NCI-H82 treated with DMSO at 0.1 percent for 48 hours (cell line): ENCODE measurements around the gene ADAM12.
"Not testable (repeated sequence)": the region's sequence is repeated elsewhere in the genome, so short reads cannot be mapped to it uniquely, and the experiment has no call there.

Source experiments
- DNase-seq: peaks from one replicate; lab custom pipeline; 2025; ENCODE audit not compliant: unreplicated experiment; lab: John Stamatoyannopoulos, UW

The ADAM12 gene

DNA sequence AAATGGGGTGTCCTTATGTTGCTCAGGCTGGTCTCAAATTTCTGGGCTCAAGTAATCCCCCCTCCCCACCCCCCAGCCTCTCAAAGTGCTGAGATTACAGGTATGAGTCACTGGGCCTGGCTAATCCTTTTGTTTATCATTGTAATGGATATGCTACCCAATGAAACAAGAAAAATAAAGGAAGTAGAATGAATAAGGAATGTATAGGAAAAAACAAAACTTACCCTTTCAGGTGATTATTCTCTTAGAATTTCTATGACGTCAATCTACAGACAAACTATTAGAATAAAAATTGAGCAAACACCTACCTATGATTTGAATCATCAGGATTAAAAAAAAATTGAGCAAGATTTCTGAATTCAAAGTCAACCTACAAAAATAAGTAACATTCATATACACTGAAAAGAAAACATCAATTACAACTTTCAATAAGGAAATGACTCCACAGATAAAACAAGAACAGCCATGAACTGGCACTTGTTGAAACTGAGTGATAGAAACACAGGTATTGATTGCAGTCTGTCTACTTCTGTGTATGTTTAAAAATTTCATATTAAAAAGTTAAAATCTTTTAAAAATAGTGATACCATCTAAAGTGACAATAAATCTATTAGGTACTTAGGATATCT is 12.2 kb downstream of the ADAM12 start:
- DNase-seq, result no peak

DNA sequence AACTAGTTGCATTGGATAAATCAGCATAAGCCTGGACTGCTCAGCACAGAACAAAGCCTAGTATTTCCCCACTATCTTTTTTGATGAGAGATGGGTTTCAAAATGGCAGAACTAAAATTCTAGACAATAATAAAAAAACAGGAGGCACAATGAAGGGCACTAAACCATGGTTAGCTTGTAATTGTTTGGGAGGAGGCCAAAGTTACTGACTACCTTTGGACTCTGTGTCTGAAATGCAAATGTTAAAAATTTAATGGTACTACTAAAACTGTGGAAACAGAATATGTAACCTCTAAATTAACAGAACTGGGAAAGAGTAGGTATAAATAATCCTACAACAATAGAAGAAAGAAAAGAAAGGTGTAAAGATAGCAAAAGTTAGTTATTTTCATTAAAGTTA is 13.0 kb downstream of the ADAM12 start:
- no peak for DNase-seq

DNA sequence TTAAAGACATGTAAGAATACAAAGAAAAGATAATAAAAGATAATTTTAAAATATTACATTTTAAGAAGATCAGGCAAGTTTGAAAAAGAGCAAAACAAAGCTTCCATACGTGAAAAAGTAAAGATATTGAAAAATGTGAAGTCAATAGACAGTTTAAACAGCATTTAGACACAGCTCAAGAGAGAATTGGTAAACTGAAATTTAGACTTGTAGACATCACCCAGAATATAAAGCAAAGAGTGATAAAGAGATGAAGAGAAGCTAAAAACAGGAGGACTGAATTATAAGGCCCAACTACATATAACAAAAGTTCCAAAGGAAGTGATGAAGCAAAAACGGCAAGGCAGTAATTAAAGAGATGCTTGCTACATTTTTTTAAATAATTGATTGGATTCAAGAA is 13.8 kb downstream of the ADAM12 start:
- DNase-seq, result no peak

DNA sequence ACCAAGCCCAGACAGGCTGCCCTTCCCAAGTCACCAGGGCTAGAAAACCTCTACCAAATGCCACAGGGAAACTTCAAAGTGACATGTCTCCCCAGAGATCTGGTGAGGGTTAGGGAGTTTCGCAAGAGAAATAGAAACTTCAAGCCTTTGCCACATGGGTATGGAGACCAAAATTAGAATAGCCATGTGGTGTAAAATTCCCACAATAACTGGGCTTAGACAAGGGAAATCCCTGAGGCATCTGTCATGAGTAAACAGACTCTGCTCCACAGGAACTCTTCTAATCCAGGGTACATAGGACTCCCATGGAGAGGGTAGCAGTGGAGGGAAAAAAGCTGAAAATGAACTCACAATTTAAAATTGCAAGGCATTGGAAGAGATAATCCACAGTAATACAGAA is 14.3 kb downstream of the ADAM12 start:
- DNase-seq, result peak; percentile 37

DNA sequence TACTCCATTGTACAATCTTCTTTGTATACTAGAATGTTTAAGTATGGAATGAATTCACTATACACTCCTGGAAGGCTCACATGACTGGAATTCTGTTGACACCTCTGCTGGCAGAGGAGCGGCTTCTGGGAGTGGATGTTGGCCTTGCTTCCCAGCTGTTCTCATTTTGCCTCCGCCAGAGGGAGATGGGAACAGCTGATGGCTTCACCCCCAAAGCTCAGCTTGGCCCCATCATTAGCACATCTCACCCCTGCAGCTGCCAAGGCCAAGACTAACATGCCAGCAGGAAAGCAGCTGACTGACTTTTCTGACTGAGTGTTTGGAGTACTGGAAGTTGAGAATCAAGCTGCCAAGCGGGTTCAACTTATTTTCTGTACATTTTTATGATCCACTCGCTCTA is 15.1 kb downstream of the ADAM12 start:
- DNase-seq, result no peak

DNA sequence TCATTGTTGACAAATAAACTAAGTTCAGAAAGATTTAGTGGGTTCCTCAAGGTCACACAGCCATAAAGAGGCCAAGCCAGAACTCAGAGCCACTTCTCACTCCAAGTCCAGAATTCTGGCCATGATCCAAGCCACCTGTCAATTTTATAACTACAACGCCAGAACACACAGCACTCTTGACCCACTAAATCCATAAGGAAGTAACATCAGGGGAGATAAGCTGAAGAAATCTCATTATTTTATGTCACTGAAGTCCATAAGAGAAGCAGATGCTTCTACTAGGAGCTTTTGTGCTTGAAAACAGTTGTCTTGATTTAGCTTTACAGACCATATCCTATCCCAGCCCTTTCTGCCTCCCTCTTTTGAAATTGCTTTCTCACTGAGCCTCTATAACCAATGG is 15.9 kb downstream of the ADAM12 start:
- DNase-seq, result peak; percentile 93

DNA sequence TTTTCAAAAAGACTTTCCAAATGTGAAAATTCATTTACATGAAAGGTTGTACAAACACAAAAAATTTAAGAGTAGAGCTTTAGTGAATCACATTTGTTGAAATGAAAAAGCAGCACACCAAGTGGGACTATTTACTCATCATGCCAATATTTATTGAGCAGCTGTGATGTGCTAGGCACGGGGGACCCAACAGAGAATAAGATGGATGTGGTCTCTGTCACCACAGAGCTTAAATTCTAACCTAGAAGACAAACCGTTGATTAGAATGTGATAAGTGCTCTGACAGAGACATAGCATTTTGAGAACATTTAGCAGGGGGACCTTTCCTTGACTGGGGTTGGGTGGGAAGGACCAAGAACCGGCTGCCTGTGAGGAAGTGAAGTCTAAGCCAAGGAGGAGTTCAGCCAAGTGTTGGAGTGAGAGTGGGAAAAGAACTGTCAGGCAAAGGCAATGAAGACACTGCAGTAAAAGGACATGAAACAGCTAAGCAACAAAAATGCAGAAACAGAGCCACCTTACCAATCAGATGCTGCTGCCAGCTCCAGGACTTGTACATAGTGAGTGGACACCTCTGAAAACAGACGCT is 19.1 kb downstream of the ADAM12 start:
- DNase-seq, result no peak

DNA sequence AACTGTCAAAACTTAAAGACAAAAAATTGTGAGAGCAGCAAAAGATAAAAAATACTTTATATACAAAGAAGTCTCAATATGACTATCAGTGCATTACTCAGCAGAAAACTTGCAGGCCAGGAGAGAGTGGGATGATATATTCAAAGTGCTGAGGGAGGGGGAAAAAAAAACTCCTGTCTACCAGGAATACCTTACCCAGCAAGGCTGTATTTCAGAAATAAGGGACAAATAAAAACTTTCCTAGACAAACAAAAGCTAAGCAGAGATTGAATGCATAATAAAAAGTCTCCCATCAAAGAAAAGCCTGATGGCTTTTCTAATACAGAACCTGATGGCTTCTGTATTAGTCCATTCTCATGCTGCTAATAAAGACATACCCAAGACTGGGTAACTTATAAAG is 31.1 kb downstream of the ADAM12 start:
- DNase-seq, result no peak

DNA sequence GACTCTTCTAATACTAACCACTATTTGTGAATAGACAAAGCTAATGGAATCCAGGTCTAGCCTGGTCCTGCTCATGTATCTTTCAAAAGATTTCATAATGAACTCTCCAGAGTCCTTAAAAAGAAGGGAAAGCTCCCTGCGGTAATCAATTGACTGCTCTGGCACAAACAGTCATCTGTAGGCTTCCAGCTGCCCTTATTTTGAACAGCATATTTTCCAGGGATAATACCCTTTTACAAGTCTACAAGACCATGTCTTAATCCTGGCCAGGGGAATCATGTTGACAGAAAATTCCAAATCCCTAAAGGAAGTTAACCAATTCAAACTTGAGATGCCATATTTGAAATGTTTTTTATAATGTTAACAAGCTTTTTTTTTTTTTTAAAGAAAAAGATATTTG is 34.6 kb downstream of the ADAM12 start:
- DNase-seq, result no peak

DNA sequence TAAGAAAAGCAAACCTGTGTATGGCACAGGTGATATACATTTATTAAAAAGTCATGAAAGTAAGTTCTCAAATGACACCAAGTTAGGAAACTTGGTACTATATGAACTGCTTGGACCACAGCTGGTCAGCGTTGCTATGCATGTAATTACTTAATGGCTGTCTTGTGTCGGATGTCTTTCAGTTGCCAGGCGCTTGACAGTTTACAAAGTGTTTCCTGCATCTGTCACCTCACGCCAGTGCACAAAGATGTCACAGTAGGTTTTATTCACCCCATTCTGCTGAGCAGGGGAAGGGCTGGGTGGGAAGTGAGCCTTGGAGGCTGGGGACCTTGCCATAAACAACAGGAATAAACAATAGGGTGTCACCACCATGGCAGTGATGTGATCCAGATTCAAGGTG is 35.8 kb downstream of the ADAM12 start:
- no peak for DNase-seq

DNA sequence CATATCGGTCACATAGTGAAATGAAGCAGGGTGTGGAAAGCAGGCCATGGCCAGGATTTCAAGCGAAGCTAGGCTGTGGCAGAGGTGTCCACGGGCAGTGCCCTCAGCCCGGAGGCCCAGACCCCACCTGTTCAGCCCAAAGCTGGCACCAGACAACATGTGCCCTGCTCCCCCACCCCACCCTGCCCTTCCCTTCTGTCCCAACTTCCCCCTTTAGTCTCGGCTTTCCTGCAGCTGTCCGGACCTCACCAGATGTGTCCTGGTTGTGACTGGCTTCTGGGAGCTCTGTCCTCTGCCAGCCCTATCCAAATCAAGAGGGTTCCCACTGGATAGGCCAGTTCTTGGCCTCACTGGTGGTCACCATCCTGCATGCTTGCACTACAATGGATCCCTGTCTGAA is 37.3 kb downstream of the ADAM12 start:
- no peak for DNase-seq

DNA sequence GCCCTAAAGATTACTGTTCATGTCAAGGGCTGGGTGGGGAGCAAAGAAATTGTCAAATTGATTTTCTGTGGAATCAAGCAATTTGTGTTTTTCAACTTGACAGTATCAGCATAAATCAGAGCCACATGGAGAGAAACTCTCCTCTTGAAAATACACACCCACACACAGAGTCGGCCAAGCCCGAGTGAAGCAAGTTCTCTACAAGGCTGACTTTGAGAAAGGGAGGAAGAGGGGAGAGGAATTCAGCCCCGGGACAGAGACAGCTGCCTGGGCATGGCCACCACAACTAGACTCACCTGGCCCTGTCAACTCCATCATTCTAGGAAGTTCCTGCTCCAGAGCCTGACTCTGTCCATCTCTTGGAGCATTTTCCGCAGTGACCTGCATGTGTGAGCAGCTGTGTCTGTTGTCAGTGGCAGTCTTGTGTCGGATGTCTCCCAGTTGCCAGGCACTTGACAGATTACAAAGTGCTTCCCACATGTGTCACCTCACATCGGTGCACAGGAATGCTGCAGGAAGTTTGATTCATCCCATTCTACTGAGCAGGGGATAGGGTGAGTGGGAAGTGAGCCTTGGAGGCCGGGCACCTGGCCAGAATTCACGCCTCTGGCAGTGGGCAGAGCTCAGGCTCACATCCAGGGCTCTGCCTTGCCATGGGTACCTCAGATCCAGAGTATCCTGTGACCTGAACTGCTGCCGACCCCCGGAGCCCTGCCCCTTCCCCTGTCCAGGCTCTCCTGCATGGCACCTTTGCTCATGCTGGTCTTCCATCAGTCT is 37.9 kb downstream of the ADAM12 start:
- DNase-seq, result no peak

DNA sequence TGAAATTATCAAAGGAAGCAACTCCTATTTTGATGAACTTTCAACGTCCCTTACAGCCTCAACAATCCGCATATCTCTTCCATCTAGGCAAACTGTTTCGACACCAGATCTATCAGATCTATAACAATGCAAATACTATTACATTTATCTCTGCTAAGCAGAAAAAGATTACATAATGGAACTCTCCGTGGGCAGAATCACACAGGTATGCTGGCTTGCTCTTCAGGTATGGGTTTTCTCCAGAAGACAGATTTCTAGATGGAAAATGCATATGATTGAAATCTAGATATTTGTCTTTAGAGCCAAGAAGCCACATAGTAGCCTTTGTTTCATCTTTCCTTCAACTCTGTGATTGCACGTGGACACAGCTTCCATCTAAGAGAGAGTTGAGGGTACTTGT is 38.6 kb downstream of the ADAM12 start:
- DNase-seq, result no peak

DNA sequence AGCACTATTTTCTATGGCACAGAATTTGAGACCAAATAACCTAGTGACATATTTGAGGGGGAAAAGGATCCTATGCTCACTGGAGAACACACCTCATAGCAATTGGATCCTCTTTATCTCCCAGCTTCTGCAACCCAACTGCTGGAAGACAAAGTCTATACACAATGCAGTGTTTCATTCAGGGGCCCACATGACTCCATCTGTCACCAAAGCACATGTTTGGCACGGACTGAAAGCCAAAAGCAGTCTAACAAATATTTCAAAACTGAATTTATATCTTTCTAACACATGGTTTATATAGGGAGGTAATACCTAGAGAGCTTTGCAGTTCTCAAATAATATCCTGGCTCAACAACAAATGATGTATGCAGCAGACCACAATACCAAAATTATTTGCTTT is 39.2 kb downstream of the ADAM12 start:
- no peak for DNase-seq

DNA sequence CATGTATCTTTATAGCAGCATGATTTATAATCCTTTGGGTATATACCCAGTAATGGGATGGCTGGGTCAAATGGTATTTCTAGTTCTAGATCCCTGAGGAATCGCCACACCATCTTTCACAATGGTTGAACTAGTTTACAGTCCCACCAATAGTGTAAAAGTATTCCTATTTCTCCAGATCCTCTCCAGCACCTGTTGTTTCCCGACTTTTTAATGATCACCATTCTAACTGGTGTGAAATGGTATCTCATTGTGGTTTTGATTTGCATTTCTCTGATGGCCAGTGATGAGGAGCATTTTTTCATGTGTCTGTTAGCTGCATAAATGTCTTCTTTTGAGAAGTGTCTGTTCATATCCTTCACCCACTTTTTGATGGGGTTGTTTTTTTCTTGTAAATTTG is 44.8 kb downstream of the ADAM12 start:
- DNase-seq, result not testable (repeated sequence)

DNA sequence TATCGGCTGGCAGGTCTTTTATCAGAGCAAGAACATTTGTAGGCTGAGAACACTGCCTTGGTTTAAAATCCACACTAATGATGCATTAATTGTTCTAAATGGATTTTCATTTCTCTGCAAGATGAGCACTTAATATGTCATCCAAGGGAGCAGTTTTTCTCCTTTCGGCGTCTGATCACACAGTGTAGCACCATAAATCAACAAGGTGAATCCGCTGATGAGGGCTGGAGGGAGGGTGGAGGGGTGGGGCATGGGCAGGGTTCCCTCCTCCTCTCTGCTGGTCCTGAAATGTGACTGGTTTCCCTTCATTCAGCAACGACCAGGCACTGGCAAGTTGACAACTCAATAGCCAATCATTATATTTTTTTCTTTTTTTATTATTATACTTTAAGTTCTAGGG is 45.6 kb downstream of the ADAM12 start:
- DNase-seq, result no peak

DNA sequence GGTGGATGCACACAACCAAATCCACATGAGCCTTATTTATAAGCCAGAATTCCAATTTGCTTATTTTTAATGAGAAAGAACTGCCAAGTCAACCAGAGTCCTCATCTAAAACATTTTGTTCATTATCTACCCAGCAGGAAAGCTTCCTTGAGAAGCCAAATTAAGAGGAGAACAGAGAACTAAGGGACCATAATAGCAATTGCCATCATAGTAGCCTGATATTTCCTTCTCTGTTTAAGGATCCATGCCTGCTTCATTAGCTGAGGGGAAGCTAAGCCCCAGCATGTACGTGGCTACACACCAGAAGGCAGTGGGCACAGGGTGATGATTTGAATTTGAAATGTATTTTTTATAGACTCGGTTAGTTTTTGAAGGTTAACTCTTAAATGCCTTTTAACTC is 46.8 kb downstream of the ADAM12 start:
- no peak for DNase-seq

DNA sequence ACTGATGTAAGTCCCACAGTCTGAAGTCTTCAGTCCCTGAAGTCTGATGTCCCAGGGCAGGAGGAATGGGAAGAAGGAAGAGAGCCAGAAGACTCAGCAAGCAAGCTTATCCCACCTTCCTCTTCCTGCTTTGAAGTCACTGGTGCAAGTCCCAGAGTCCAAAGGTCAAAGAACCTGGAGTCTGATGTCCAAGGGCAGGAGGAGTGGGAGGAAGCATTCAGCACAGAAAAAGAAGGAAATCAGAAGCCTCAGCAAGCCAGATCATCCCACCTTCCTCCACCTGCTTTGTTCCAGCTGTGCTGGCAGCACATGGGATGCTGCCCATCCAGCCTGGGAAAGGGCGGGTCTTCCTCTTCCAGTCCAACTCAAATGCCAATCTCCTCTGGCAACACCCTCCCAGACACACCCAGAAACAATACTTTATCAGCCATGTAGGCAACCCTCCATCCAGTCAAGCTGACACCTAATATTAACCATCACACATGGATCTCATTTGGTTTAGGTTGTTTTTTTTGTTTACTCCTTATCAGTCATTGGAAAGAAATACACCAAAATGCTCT is 50.9 kb downstream of the ADAM12 start:
- no peak for DNase-seq

DNA sequence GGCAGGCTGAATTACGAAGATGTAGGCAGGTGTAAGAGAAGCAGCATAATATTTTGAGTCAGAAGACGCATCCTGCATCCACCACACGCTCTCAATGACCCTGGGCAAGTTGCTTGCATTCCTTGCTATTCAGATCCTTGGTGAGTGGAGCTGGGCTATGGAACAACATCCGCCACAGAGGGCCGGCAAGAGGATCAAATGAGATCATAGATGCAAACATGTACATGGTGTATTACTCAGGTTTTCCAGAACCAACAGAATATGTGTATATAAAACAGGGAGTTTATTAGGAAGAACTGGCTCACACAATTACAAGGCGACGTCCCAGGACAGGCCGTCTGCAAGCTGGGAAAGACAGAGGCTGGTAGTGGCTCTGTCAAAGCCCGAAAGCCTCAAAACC is 51.5 kb downstream of the ADAM12 start:
- DNase-seq, result no peak

DNA sequence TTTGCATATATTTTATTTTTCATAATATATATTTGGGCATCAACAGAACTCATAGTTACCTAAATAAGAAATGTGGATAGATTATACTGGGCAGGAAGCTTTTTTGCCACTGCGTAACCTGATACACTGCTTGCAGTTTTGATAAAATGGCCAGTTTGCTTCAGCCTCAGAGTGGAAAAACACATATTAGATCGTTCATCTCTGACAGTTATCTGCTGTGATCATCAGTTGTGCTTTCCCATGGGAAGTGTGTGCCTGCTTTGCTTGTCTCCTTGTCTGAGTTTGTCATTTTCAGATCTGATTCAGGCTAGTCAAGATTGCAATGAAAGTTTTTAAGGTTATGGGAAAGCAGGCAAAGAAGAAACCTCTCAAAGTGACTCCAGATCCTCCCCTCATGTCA is 54.0 kb downstream of the ADAM12 start:
- no peak for DNase-seq

DNA sequence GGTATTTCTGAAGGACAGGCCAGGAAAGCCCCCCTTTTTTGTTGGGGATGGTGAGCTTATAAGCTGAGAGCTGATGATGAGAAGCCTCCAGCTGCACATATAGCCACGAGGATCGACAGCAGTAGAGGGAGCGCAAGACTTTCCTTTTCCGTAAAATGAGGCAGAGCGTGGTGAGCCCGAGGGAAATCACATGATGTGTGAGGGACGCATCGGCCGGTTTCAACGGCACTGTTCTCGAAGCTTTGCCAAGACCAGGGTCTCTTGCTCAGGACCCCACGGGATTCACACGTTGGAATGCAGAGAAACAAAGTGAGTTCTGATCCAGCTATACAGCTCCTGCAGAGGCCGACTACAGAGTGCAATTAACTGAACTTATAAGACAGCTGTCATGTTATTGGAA is 55.7 kb downstream of the ADAM12 start:
- DNase-seq, result no peak

DNA sequence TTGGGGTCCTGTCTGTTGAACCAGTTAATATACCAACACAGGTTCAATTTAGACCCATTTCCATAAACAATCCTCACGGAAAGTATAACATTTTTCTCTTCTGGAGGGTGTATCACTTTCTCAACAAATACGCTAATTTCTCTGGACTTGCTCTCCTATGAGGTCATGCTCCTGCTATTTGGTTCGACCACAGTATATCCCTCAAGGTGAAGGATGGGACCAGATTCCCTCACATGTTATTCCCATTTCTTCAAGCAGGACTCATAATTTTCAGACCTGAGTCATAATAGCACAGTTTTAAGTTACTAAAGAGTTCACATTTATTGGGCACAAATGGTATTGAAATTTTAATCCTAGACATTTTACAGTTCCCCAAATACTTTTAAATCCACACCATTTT is 57.2 kb downstream of the ADAM12 start:
- DNase-seq, result no peak
